Right lobe of liver (tissue), 6 donors: ENCODE data around the gene PRICKLE4. TPM values are rescaled to one million over a fixed set of nuclear protein-coding genes. Genes with fewer than 3 reads are reported as not detected.

Experiments used
- ATAC-seq, 4 donors: fragments of 200-7000 bp; cut with Tn5 transposase; one replicate each; pipeline ENCODE4 v1.9.1; 2020; ENCODE audit warnings: mild to moderate bottlenecking in 4 of 4, moderate library complexity in 4 of 4
- DNase-seq, 3 donors: peaks; one replicate each; pipeline ENCODE4 v3.0.0-alpha.2; 2020
- H3K27ac ChIP-seq, 3 donors: fragments of 200-600 bp; one replicate each; pipeline ENCODE4 v1.8.0; 2022
- H3K27me3 ChIP-seq, 2 donors: fragments of 200-600 bp; one replicate each; pipeline ENCODE4 v1.8.0; 2022
- H3K36me3 ChIP-seq, 4 donors: fragments of 200-600 bp; sonication (generic) in 1 of 4; one replicate each; pipeline versions ENCODE4 v1.5.1 to v1.8.0; 2017 to 2022; ENCODE audit warnings: control low read depth in 1 of 4
- H3K4me1 ChIP-seq, 4 donors: fragments of 200-600 bp; sonication (generic) in 1 of 4; one replicate each; pipeline versions ENCODE4 v1.5.1 to v1.8.0; 2017 to 2022; ENCODE audit warnings: control low read depth in 1 of 4
- H3K4me3 ChIP-seq, 3 donors: fragments of 200-600 bp; one replicate each; pipeline ENCODE4 v1.8.0; 2022
- H3K9me3 ChIP-seq, 4 donors: fragments of 200-600 bp; sonication (generic) in 1 of 4; one replicate each; pipeline versions ENCODE4 v1.5.1 to v1.8.0; 2017 to 2022; ENCODE audit warnings: control low read depth in 1 of 4
- POLR2A ChIP-seq: fragments of 450-650 bp; IDR thresholded peaks from one replicate; pipeline ENCODE4 v1.6.1; 2017; ENCODE audit warnings: antibody characterized with exemption, mild to moderate bottlenecking
- WGBS: methylation state at CpG from one replicate; pipeline ENCODE4 v1.1.6; 2018; ENCODE audit warnings: low coverage, low lambda C conversion rate; ENCODE audit not compliant: insufficient coverage; ENCODE audit errors: missing lambda C conversion rate; 5-methylcytosine and 5-hydroxymethylcytosine counted together
- intact Hi-C, 2 donors: fragments of 100-400 bp; cut with DNase I; formaldehyde crosslinking; loops; one replicate each; pipeline versions ENCODE4 v1.11.2 to v1.14.1; 2022
- small RNA-seq, 2 experiments: library from RNA; depleted of rRNA; stranded (forward); fragments of <200 nt; gene quantifications; one replicate each; pipeline ENCODE3, GENCODE V24; 2016
- total RNA-seq, 6 experiments: library from RNA; depleted of rRNA in 2 of 6; stranded (reverse); fragments of >200 nt in 2 of 6; fragmentation: NEBNext Ultra II Directional in 3 of 6; extraction: Animal tissue kit (Norgen Biotek cat#: 25700) in 3 of 6; gene quantifications; one replicate each; pipeline versions ENCODE4 v1.1.0 to v1.2.4, GENCODE V29; 2016 to 2023
- TF ChIP-seq, protein P1 (sequence below), 4 donors: fragments of 200-600 bp in 3 of 4; fragments of 450-650 bp in 1 of 4; IDR thresholded peaks; one replicate each; pipeline versions ENCODE4 v1.5.1 to v1.8.0; 2016 to 2022; ENCODE audit warnings: antibody characterized with exemption in 4 of 4, mild to moderate bottlenecking in 2 of 4
- donor health status: DM: no; HTN: yes; CAD: no.
- donor health status: DM: no; HTN: no; CAD: no.
- donor health status: DM: no; HTN: no; CAD: no.
- donor health status: DM: no; HTN: yes; CAD: no.
- donor health status: DM: no; HTN: yes; CAD: no.

PRICKLE4 gene
- total RNA-seq, 6 experiments from 2014 or later, result 1.3 to 3.1 (median 2.7) TPM; not detected in 1

DNA sequence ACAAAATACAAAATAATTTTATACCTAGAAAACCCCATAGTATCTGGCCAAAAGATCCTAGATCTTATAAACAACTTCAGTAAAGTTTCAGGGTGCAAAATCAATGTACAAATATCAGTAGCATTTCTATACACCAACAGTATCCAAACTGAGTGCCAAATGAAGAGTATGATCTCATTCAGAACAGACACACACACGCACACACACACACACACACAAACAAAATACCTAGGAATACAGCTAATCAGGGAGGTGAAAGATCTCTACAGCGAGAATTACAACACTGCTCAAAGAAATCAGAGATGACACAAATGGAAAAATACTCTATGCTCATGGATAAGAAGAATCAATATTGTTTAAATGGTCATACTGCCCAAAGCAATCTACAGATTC, 56.1 kb downstream of the PRICKLE4 start:
- H3K27me3 ChIP-seq, result no peaks in the 10 kb centered on the region
- H3K4me3 ChIP-seq, result no peak overlapping the region
- intact Hi-C loops, result no loop called here
- no peak for ATAC-seq
- no peak for TF ChIP-seq POLR2A
- TF ChIP-seq, protein P1, sequence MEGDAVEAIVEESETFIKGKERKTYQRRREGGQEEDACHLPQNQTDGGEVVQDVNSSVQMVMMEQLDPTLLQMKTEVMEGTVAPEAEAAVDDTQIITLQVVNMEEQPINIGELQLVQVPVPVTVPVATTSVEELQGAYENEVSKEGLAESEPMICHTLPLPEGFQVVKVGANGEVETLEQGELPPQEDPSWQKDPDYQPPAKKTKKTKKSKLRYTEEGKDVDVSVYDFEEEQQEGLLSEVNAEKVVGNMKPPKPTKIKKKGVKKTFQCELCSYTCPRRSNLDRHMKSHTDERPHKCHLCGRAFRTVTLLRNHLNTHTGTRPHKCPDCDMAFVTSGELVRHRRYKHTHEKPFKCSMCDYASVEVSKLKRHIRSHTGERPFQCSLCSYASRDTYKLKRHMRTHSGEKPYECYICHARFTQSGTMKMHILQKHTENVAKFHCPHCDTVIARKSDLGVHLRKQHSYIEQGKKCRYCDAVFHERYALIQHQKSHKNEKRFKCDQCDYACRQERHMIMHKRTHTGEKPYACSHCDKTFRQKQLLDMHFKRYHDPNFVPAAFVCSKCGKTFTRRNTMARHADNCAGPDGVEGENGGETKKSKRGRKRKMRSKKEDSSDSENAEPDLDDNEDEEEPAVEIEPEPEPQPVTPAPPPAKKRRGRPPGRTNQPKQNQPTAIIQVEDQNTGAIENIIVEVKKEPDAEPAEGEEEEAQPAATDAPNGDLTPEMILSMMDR (IDR thresholded peaks at IDR 0.05), result no peak
- DNase-seq, result no peak
- no peak overlapping the region for H3K27ac ChIP-seq
- no peaks in the 10 kb centered on the region for H3K9me3 ChIP-seq
- WGBS, result 69% methylated on average over 2 of the region's 2 CpGs
- no peaks in the 10 kb centered on the region for H3K36me3 ChIP-seq
- H3K4me1 ChIP-seq, result no peaks in the 10 kb centered on the region

Small RNA genes within 50 kb of the gene (small RNA-seq; reads per million reads assigned to genes)
- gene AL365205.2 (0 reads per million in 2 experiments), gene AL365205.3 (0 reads per million in 2 experiments), gene RF00393 (0 reads per million in 2 experiments)

Other genes starting within 250 kb of the PRICKLE4 start
- gene FOXP4, start 234.4 kb upstream of the PRICKLE4 start, total RNA-seq, result 10 to 100 TPM; 12.6 to 19.2 (median 14.9) TPM
- gene MDFI, start 142.3 kb upstream of the PRICKLE4 start, total RNA-seq, result 1 to 10 TPM in 2 of 6 experiments, under 1 TPM in 1, not detected in 3; 0.29 to 2.4 (median 1.1) TPM
- gene TFEB, start 45.2 kb upstream of the PRICKLE4 start, total RNA-seq, result 1 to 10 TPM; 4.5 to 9.2 (median 6.6) TPM
- gene PGC, start 33.4 kb upstream of the PRICKLE4 start, total RNA-seq, result under 1 TPM in 1 of 6 experiments, not detected in 5; 0.31 TPM
- 1 to 10 TPM in 5 of 6 experiments, under 1 TPM in 1; 0.68 to 3.0 (median 1.9) TPM for gene FRS3, start 882 bp upstream of the PRICKLE4 start, total RNA-seq
- 100 to 1,000 TPM in 1 of 6 experiments, 10 to 100 TPM in 5; 61.8 to 104 (median 75.6) TPM for gene TOMM6, start 6.9 kb downstream of the PRICKLE4 start, total RNA-seq
- 1 to 10 TPM in 5 of 6 experiments, under 1 TPM in 1; 0.87 to 2.0 (median 1.3) TPM for gene USP49, start 114.6 kb downstream of the PRICKLE4 start, total RNA-seq
- 10 to 100 TPM in 1 of 6 experiments, 1 to 10 TPM in 5; 7.2 to 10.8 (median 7.7) TPM for gene MED20, start 140.4 kb downstream of the PRICKLE4 start, total RNA-seq
- gene BYSL, start 140.7 kb downstream of the PRICKLE4 start, total RNA-seq, result 10 to 100 TPM in 1 of 6 experiments, 1 to 10 TPM in 5; 3.7 to 10.8 (median 8.4) TPM
- 10 to 100 TPM; 11.3 to 51.9 (median 14.2) TPM for gene CCND3, start 161.0 kb downstream of the PRICKLE4 start, total RNA-seq